ENCODE data around the gene POLL. TPM values are rescaled to one million over a fixed set of nuclear protein-coding genes. Genes with fewer than 3 reads are reported as not detected.

Gene POLL
- total and polyA plus RNA-seq, 2 of the 4 experiments (the other 2 are of a cell fraction), result 6.3 to 23.7 TPM

DNA sequence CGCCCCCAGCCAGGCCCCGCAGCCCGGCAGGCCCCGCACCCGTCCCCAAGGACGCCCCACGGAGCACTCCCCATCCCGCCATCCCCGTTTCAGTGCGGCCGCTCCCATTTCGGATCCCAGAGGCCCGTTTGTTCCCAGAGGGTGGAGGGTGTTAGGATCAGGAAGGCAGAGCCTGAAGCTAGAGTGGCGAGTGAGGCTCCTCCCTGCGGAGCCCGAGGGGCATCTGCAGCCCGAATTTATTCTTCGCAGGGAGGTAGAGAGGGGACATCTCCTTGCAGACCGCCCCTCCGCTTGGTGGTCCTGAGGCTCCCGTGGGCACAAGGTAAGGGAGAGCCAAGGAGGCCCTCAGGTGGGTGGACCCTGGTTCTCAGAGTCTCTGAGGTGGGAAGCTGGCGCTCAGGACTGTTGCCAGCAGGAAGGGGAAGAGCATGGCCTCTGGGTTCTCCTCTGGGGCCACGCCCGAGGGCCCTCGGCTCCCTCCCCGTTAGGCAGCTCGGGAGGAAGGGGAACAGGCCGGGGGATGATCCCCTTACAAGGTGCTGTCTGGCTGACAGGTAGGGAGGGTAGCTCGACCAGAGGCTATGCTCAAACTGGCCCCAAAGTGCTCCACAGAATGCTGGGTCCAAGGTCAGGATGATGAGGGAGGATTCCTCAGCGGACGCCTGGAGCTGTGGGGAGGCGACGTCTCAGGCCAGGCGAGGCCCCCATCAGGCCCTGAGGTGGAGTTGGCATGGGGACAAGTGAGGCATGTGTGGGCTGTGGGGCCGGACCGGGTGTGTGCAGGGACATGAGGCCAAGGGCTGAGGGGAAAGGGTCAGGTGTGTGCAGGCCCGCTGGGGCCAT is 17.4 kb downstream of the POLL start:
- ATAC-seq (ENCODE audit: low read depth) (peak; percentile 57), DNase-seq (no peak)
- no peaks in the 10 kb centered on the region for H3K79me1 ChIP-seq (ENCODE audit: low read depth in 1 of 2, low read length in 2 of 2)
- peak overlapping the region; percentile 97 for H2AFZ ChIP-seq (replicated peaks; ENCODE audit: low read length, poor library complexity)
- H3K14ac ChIP-seq (replicated peaks; ENCODE audit: low read depth, low read length), result peak overlapping the region; percentile 44; the same call in 1 of the 2 replicates
- peak overlapping the region; percentile 87 for H3K4me2 ChIP-seq (ENCODE audit: low read depth, low read length)
- peak overlapping the region; percentile 68 for H3K4ac ChIP-seq (ENCODE audit: low read depth, low read length)
- peaks cover 6% of the 10 kb centered on the region for H3K4me1 ChIP-seq (ENCODE audit: control insufficient read depth, insufficient read depth, low read length)
- H2BK5ac ChIP-seq (ENCODE audit: low read depth, low read length, poor library complexity, severe bottlenecking), result no peak overlapping the region
- peak overlapping the region; percentile 56; the same call in 1 of the 2 replicates for H3K23ac ChIP-seq (ENCODE audit: low read depth, low read length)
- no peak overlapping the region for H2BK120ac ChIP-seq (ENCODE audit: low read depth, low read length)
- H2BK15ac ChIP-seq (ENCODE audit: low read depth, low read length), result no peak overlapping the region
- no peak overlapping the region for H2BK20ac ChIP-seq (ENCODE audit: low read depth, low read length)
- H3K18ac ChIP-seq (ENCODE audit: low read depth, low read length), result no peak overlapping the region; the same call in 1 of the 2 replicates
- no peak overlapping the region for H3K27ac ChIP-seq (ENCODE audit: insufficient read depth, low read length)
- H2AK9ac ChIP-seq (replicated peaks; ENCODE audit: low read depth, low read length, poor library complexity), result peak overlapping the region; percentile 87
- no peaks in the 10 kb centered on the region for H3K36me3 ChIP-seq (ENCODE audit: control insufficient read depth, insufficient read depth, low read length)
- ChIA-PET CTCF (interaction anchor here (0.6 to 2.5 kb wide), 6 partner anchors 104 to 357 kb away, joined by 3 to 16 read pairs (median 4); no protein-coding TSS in a partner anchor), POLR2A (ENCODE audit: unreplicated experiment) (no interaction called here)
- in situ Hi-C loops (cut with MboI; ENCODE audit: low sequenced_read_pairs) (loop anchor here (5.0 kb wide), 1 partner anchor 358 kb away; no protein-coding TSS in a partner anchor), dilution Hi-C loops (cut with HindIII; ENCODE audit: low sequenced_read_pairs, unreplicated experiment) (no loop called here), intact Hi-C loops (cut with micrococcal nuclease) (loop anchor here (1.0 to 2.0 kb wide), 4 partner anchors 270 to 409 kb away; no protein-coding TSS in a partner anchor)
- 0 out of 2 replicates have a peak, but pooled peaks have one; percentile 12 for TF ChIP-seq POLR2A (IDR thresholded peaks at IDR 0.05; ENCODE audit: low read depth, low read length)
- TF ChIP-seq MAFK (IDR thresholded peaks at IDR 0.05; ENCODE audit: low read depth, low read length), result no peak
- no peaks in the 10 kb centered on the region for H4K20me1 ChIP-seq (ENCODE audit: insufficient read depth, low read length)
- WGBS, 2 experiments (ENCODE audit: extremely low coverage in 2 of 2, insufficient read length in 1 of 2), result 44% methylated on average over 5 of the region's 37 CpGs; no CpG with 5 or more reads in 1 of the 2 experiments
- peaks cover 38% of the 10 kb centered on the region for H3K27me3 ChIP-seq (ENCODE audit: control insufficient read depth, insufficient read depth, low read length)
- peaks cover 7% of the 10 kb centered on the region for H3K9me3 ChIP-seq (ENCODE audit: control insufficient read depth, insufficient read depth, low read length)
- peak overlapping the region; percentile 84 to 88 for H4K8ac ChIP-seq (ENCODE audit: low read depth in 2 of 2, low read length in 2 of 2)
- peak overlapping the region; percentile 72 for H3K9ac ChIP-seq (ENCODE audit: low read depth, low read length)
- H3K56ac ChIP-seq (ENCODE audit: extremely low read depth, insufficient read depth, low read length), result no peak overlapping the region
- H4K91ac ChIP-seq (ENCODE audit: insufficient read depth, low read depth, low read length), result peak overlapping the region; percentile 57; the same call in 1 of the 2 replicates
- H3K4me3 ChIP-seq (ENCODE audit: insufficient read depth, low read depth, low read length), result peak overlapping the region; percentile 49
- no peak overlapping the region; the same call in 1 of the 2 replicates for H2AK5ac ChIP-seq (ENCODE audit: low read depth, low read length)
- H4K5ac ChIP-seq (ENCODE audit: low read depth, low read length), result peak overlapping the region; percentile 62
- no TSS peak for BruUV-seq (replicated peaks)
- no peaks in the 10 kb centered on the region; the same call in 1 of the 2 replicates for H3K9me1 ChIP-seq (ENCODE audit: insufficient read depth, low read length)

Data from IMR-90 (cell line).